HG03095 (cell line): Measurements from ENCODE around the gene ZDHHC11.
"Not testable (repeated sequence)": the region's sequence is repeated elsewhere in the genome, so short reads cannot be mapped to it uniquely, and the experiment has no call there.

ENCODE experiments used
- ATAC-seq: cut with Tn5 transposase; IDR thresholded peaks from one replicate; pipeline ENCODE4 v1.9.1; 2021; ENCODE audit warnings: moderate library complexity; ENCODE audit not compliant: unreplicated experiment

The ZDHHC11 gene

GRCh38 chr5:763998-764781 lies 86.6 kb downstream of the ZDHHC11 start:
- no peak for ATAC-seq

- no peak for ATAC-seq
Observed at GRCh38 chr5:763397-763796, 87.4 kb downstream of the ZDHHC11 start.

- ATAC-seq: not testable (repeated sequence)
Observed at GRCh38 chr5:762996-763395, 87.8 kb downstream of the ZDHHC11 start.

GRCh38 chr5:761854-762710 lies 88.7 kb downstream of the ZDHHC11 start:
- no peak for ATAC-seq

- no peak for ATAC-seq
Observed at GRCh38 chr5:761059-761771, 89.6 kb downstream of the ZDHHC11 start.

- no peak for ATAC-seq
Observed at GRCh38 chr5:760363-761058, 90.3 kb downstream of the ZDHHC11 start.

GRCh38 chr5:759781-760362 lies 90.9 kb downstream of the ZDHHC11 start:
- ATAC-seq: no peak

GRCh38 chr5:759111-759751 lies 91.6 kb downstream of the ZDHHC11 start:
- ATAC-seq: no peak

- ATAC-seq: no peak
Observed at GRCh38 chr5:758698-759053, 92.1 kb downstream of the ZDHHC11 start.

- no peak for ATAC-seq
Observed at GRCh38 chr5:757931-758697, 92.7 kb downstream of the ZDHHC11 start.

- ATAC-seq: no peak
Observed at GRCh38 chr5:757346-757930, 93.3 kb downstream of the ZDHHC11 start.

- ATAC-seq: no peak
Observed at GRCh38 chr5:756865-757345, 93.9 kb downstream of the ZDHHC11 start.

GRCh38 chr5:756171-756570 lies 94.6 kb downstream of the ZDHHC11 start:
- no peak for ATAC-seq

- not testable (repeated sequence) for ATAC-seq
Observed at GRCh38 chr5:754143-754632, 96.6 kb downstream of the ZDHHC11 start.

- not testable (repeated sequence) for ATAC-seq
Observed at GRCh38 chr5:753567-754142, 97.1 kb downstream of the ZDHHC11 start.

GRCh38 chr5:752532-753115 lies 98.2 kb downstream of the ZDHHC11 start:
- not testable (repeated sequence) for ATAC-seq

GRCh38 chr5:751992-752391 lies 98.8 kb downstream of the ZDHHC11 start:
- not testable (repeated sequence) for ATAC-seq

GRCh38 chr5:751496-751895 lies 99.3 kb downstream of the ZDHHC11 start:
- no peak for ATAC-seq
